Measurements from ENCODE around the gene CACNA2D3.

Gene CACNA2D3

DNA sequence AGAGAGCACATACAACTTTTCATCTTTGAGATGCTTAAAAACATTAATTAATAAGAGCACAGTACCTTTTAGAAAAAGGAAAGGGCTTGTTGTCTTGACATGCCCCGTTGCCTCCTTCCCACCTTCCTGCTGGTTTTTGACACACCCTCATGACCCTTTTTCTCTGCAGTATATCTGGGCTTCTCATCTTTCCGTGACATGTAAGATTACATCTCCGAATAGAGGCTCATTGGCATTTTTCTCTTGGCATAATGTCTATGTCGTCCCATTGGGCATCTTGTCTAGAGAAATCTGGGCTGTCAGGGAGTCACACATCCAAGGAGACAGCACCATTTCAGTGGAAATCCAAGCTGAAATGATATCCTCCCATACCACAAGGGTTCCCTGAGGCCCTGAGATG, 741.4 kb downstream of the CACNA2D3 start:
- DNase-seq, result no peak
- in situ Hi-C loops (cut with HindIII; ENCODE audit: low pct_ligation_motif_present, low pct_unique_long_range_greater_than_20kb, low sequenced_read_pairs), result no loop called here

DNA sequence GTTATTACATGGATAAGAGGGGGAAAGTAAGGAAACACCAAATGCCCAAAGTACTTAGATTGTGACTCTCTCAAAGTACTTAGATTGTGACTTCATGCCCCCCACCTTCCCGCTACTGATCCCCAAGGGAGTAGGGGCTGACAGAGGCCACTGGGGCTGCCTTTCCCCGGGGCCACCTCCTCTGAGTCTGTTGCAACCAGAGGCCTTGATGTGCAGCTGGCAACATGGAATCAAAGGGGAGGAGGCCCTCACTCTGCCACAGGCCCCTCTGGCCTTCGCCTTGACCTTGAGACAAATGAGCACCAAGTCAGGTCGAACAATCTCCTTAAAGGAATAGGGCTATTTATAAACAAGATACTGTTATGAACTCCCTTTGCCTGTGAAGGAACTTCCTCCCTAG, 743.0 kb downstream of the CACNA2D3 start:
- DNase-seq, result no peak
- in situ Hi-C loops (cut with HindIII; ENCODE audit: low pct_ligation_motif_present, low pct_unique_long_range_greater_than_20kb, low sequenced_read_pairs), result no loop called here

DNA sequence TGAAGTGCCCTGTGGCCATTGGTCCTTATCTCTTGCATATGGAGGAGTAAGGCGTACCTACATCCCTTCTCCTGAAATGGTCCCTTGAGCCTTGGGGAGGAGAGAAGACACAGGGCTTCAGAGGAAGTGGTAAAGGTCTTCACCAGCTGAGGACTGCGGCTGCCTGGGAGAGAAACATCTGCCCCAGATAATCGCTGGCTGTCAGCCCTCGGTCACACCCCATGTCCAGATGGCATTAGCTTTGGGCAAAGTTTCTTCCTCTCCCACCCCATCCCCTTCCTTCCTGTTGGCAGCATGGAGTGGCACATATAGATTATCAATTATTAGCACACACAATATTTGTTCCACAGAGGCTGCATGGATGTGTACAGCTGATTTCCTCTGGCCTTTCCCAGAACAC, 743.9 kb downstream of the CACNA2D3 start:
- in situ Hi-C loops (cut with HindIII; ENCODE audit: low pct_ligation_motif_present, low pct_unique_long_range_greater_than_20kb, low sequenced_read_pairs), result no loop called here
- DNase-seq, result no peak

DNA sequence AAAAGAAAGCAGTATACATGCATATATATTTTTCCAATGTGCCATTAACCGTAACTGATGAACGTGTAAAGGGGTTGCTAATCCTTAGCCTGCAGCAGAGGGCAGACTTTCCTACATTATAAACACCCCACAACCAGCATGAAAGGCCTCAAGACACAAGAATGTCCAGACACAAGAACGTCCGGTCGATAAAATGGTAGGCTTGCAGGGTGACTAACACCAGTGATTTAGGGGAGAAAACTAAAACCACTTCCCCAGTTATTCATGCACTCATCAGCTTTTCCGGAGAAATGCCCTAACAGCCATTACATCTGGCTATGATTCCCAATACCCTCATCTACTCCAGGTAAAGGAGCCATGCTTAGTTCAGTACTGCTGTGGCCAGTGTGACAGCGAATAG, 748.1 kb downstream of the CACNA2D3 start:
- in situ Hi-C loops (cut with HindIII; ENCODE audit: low pct_ligation_motif_present, low pct_unique_long_range_greater_than_20kb, low sequenced_read_pairs), result no loop called here
- DNase-seq, result peak; percentile 62

DNA sequence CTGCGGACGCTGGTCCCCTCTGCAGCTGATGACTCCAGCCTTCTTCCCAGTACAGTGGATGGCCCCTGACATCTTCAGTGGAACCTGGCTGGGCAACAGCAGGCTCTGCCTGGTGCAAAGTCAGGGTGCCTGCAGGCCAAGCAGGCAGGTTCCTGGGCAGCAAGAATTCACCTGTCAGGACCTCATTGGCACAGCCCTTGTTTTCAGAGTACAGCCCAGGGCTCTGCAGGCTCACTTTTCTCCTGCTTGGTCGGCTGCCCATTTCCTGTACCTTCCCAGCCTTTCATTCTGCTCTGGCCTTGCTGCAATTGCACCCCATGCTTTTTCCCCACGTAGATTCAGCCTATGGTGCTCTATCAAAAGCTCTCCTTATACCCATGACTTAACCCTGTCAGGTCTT, 749.5 kb downstream of the CACNA2D3 start:
- in situ Hi-C loops (cut with HindIII; ENCODE audit: low pct_ligation_motif_present, low pct_unique_long_range_greater_than_20kb, low sequenced_read_pairs), result no loop called here
- DNase-seq, result no peak

DNA sequence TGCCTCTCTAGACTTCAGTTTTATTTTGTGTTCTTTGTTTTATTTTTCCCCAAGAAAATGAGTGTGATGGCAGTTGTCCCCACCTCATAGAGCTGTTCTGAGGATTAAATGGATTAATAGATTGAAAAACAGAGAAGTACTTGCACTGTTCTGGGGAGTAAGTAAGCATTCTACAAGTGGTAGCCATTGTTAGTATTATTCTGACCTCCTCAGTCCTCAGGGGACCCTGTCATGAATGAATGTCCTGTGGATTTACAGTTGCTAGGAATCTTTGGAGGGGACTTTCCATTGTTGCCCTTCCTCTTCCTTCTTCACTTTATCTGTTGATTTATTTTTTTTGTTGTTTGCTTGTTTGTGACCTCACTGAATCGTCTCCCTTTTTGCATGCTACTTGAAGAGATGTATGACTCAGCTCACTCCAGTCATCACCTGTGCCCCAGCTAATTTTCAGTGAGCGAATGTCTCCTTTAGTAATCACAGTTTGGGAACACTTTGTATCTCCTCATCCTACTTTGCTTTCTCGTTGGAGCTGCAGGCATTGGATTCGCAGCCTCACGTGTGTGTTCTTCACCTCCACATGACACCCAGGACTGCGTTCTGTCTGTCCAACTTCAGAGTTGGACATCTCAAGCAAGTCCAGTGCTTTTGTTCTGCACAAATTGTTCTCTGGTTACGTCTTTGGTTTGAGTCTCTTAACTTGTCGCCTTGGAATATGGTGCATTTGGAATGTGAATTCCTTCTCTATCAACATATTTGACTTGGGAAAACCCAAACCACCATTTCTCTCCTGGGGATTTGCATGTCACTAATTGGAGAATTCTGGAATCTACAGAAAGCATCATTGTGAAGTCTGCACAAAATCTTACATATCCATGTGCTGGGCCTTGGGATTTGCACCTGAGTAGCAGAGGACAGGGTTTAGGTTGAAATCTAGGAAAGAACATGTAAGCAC, 751.0 kb downstream of the CACNA2D3 start:
- in situ Hi-C loops (cut with HindIII; ENCODE audit: low pct_ligation_motif_present, low pct_unique_long_range_greater_than_20kb, low sequenced_read_pairs), result no loop called here
- DNase-seq, result no peak

DNA sequence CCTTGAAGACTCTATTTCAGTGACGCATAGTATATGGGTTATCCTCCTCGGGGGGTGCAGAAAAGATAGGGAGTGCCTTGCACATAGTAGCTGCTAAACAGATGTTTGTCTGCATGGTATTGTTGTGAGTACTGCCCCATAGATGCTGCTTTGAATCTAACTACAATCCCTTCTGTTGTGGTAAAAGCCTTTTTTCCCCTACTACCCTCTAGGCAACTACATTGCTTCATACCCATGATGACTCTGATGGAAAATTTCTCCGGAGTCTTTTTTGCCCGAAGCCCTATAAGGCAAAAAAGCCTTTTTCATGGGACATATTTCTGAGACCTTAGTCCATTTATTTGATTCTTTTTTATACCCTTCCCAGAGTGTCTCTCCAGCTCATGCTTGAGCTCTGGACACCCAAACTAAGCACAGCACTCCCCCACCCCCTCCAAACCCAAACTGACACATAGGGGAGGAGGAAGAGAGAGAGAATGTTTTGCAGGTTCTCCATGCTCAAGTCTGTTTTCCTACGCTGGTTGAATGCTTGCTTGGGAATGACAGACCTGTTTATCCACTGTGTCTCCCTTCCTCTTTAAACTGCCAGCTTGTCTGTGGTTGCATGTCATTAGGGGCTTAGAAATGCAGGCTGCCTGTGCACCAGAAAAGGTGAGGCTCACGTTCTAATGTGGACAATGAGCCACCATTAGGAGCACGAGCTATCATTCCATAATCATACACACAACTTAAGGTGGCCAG, 752.6 kb downstream of the CACNA2D3 start:
- in situ Hi-C loops (cut with HindIII; ENCODE audit: low pct_ligation_motif_present, low pct_unique_long_range_greater_than_20kb, low sequenced_read_pairs), result no loop called here
- no peak for DNase-seq

DNA sequence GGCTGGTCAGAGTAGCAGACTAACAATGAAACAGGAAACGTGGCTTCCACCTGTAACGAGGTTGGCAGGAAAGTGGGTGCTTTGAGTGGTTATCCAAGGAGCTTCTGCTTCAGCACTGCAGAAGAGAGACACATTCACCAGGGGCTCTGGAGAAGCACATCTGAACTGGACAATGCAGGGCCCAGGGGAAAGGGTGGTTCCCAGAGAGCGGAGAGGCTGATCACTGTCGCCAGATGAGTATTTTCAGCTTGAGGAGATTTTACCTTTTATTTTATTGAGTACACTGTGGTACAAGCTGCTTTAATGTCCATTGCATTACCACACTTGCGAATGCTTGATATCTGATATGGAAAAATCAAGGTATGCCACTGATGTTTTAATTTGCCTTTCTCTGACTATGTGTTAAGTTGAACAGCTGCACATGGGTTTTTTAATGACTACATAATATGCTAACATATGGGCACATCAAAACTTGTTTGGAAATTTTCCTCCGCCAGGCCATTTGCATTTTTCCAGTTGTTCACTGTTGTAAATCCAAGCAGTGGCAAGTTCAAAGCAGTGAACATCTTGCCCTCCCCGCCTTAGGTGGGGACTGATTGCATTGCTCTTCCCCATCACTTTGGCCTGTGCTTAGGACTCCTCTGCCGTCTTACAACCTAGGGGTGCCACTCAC, 753.4 kb downstream of the CACNA2D3 start:
- DNase-seq, result no peak
- in situ Hi-C loops (cut with HindIII; ENCODE audit: low pct_ligation_motif_present, low pct_unique_long_range_greater_than_20kb, low sequenced_read_pairs), result no loop called here

DNA sequence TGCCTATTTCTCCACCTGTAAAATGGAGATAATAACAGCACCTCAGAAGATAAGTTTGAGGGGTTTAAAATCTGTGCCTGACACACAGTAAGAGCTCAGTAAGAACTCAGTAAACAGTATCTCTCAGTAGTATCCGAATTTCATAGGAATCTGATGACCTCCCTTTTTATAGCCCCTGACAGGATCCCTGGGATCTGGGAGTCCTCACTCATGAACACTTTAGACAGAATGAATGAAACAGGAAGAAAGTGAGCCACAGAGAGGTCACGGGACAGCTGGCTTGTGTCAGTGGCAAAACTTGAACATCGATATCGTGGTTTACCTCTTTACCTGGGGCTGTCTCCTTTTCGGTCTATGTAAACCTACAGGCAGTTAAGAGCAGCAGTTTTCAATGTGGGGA, 754.3 kb downstream of the CACNA2D3 start:
- DNase-seq, result no peak
- in situ Hi-C loops (cut with HindIII; ENCODE audit: low pct_ligation_motif_present, low pct_unique_long_range_greater_than_20kb, low sequenced_read_pairs), result no loop called here

DNA sequence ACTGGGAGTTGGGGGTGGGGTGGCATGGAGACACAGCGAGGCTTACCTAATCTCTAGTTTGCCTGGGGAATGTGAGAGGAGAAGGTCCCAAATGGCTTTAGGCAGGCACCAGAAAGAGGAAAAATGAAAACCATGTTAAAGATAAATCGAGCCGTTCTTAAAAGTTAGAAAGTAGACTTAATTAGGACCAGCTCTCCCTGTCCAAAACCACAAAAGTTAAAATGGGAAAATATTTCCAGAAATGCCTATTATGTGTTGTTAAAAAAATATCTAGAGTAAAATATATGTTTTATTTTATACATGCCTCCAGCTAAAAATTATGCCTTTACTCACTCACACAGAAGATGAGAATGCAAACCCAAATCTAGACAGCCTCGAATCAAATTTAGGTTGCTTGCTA, 755.4 kb downstream of the CACNA2D3 start:
- in situ Hi-C loops (cut with HindIII; ENCODE audit: low pct_ligation_motif_present, low pct_unique_long_range_greater_than_20kb, low sequenced_read_pairs), result no loop called here

DNA sequence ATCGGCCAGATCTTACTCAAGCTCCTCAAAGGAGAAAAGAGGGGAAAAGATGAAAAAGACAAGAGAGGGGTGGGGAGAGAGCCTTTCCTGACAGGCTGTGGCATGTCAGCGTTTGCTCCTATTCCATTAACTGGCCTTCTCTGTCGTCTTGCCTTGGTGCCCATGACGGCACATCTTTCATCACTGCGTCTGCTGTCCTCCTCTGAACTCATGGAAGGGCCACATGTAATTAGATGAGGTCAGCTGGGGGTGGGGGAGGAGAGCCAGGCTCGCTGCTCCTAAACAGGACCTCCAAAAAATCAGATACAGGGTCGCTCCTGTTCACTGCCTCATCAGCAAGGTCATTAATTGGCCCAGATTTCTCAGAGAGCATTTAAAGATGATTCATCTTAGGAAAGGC, 755.8 kb downstream of the CACNA2D3 start:
- DNase-seq, result no peak
- in situ Hi-C loops (cut with HindIII; ENCODE audit: low pct_ligation_motif_present, low pct_unique_long_range_greater_than_20kb, low sequenced_read_pairs), result no loop called here

More for the DNA sequence above, 755.4 kb downstream of the CACNA2D3 start:
- DNase-seq, result no peak

DNA sequence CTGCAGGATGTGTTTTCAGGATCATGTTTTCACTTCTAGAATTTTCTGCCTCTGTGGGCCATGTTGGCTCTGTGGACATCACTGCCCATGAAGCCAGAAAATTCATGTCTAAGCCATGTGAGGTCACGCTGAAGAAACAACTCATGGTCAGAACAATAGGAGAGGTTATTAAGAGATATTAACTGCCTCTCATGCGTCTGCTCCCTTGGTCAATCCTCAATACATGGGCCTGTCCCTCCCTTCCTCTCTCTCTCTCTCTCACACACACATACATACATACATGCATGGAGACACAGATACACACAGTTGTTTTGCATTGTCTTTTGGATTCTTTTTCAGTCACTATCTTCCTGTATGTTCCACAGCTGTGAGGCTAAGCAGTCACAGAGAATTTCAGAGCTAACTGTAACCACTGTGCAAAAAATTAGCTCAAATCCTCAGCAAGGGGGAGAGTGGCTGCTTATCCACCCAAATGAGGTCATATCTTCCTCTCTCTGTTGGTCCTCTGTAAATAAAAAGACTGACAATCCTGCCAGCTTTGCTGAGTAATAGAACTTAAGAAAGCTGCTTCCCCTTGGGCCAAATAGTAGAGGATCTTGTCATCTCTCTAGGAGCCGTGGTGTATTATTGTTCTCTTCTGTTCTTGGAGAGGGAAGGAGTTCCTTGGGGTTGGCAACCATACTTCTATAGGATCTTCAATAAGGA, 759.9 kb downstream of the CACNA2D3 start:
- in situ Hi-C loops (cut with HindIII; ENCODE audit: low pct_ligation_motif_present, low pct_unique_long_range_greater_than_20kb, low sequenced_read_pairs), result no loop called here
- peak; percentile 45 for DNase-seq

DNA sequence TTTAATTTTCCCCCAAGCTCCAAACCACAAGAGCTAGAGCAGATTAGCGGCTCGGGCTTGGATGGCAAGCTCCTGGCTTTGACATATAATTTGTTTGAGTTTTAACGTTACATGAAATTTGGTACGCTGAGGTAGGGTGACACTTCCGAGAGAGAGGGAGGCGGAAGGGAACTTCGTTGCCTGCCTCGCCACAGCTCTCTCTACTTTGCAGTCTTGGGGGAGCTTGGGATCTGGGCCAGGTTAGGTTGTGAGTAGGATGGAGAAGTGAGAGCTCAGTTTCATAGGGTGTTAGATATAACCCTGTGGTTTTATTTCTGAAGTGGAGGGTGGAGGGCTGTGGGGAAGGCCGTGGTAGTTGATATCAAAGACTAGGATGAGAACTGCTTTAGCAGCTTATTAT, 765.8 kb downstream of the CACNA2D3 start:
- in situ Hi-C loops (cut with HindIII; ENCODE audit: low pct_ligation_motif_present, low pct_unique_long_range_greater_than_20kb, low sequenced_read_pairs), result no loop called here
- no peak for DNase-seq

DNA sequence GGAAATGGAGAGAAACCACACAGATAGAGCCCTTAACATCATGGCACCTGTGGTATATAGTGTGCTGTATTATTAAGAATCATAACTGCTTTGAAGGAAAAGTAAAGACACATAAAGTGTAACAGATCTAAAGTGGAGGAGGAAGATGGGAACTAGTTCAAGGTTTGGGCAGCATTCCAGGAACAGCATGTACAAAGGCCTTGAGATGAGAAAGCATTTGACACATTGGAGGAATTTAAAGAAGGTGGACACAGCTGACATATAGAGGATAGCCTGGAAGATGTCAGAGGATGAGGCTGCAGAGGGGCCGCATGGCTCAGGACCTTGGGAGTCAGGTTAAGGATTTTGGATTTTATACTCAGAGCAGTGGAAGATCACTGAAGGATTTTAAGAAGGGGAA, 766.5 kb downstream of the CACNA2D3 start:
- DNase-seq, result no peak
- in situ Hi-C loops (cut with HindIII; ENCODE audit: low pct_ligation_motif_present, low pct_unique_long_range_greater_than_20kb, low sequenced_read_pairs), result no loop called here

DNA sequence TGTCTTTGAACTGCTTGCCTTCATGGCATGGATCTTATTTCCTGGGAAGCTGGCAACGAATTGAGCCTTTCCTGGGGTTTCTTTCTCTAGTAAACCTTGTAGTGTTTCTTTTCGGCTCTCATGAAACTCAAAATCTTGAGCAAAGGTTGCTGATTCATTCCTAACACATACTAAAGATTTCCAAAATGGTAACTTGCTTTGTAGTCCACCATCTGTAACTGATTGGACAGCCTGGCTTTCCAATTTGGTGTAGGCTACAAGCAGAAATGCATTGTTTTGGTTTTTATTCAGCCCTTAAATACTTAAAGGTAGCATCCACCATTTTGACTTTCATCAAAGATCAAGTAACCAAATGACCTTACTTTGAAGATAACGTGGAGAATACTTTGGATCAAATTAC, 767.4 kb downstream of the CACNA2D3 start:
- DNase-seq, result no peak
- in situ Hi-C loops (cut with HindIII; ENCODE audit: low pct_ligation_motif_present, low pct_unique_long_range_greater_than_20kb, low sequenced_read_pairs), result no loop called here

DNA sequence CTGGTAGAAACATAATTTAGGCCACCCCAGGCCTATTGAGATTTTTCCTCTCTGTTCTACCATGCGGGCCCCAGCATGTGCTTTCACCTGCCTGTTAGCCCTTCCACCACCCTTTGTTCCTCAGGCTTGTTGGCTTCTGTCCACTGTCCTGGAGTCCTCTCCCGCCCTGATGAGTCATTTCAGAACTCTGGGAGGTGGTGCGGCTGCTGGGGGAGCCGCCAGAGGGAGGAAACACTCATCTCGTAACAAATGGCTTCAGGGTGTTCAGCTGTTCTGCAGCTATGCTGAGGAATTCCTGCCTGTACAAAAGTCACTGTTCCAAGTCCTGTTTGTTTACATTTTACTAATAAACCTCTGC, 769.2 kb downstream of the CACNA2D3 start:
- DNase-seq, result peak; percentile 92

DNA sequence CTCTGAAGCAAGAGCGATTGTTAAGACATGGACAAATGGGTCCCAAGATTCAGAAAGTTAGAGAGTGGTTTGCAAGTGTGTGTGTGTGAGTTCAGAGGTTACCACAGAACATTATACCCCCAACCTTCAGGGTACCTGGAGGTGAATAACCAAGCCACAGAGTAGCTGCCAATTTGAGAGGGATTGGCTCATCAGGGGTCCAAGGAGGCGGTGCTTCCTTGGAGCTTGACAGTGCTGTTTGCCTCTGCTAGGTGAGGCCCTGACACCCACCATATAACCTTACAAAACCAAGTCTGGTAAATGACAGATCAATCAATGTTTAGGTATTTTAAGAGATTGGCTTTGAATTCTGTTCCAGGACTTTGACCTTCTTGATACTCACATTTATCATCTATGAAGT, 769.8 kb downstream of the CACNA2D3 start:
- in situ Hi-C loops (cut with HindIII; ENCODE audit: low pct_ligation_motif_present, low pct_unique_long_range_greater_than_20kb, low sequenced_read_pairs), result no loop called here
- DNase-seq, result no peak

More for the DNA sequence above, 769.2 kb downstream of the CACNA2D3 start:
- in situ Hi-C loops (cut with HindIII; ENCODE audit: low pct_ligation_motif_present, low pct_unique_long_range_greater_than_20kb, low sequenced_read_pairs), result no loop called here

DNA sequence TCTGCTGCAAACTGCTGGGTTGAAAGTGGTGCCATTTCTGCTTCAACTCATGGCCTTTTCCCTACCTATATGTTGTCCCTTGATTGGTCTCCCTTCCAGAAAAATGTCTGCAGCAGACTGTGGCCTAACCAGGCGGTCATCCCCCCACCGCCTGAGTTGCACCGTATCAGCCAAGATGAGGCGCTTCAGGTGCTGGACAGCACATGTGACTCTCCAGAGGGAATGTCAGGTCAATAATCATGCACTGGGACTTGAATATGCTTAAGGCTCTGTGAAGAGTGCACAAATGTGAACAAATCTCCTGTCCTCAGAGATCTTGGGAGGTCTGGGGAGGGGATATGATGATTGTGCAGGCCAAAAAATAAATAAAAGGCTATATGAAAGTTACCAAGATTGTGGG, 773.3 kb downstream of the CACNA2D3 start:
- DNase-seq, result no peak
- in situ Hi-C loops (cut with HindIII; ENCODE audit: low pct_ligation_motif_present, low pct_unique_long_range_greater_than_20kb, low sequenced_read_pairs), result no loop called here
